Esophagus mucosa (tissue), 1 donor: Measurements from ENCODE around the gene EVA1A. TPM values are rescaled to one million over a fixed set of nuclear protein-coding genes. Genes with fewer than 3 reads are reported as not detected.

Source experiments
- ATAC-seq: fragments of 200-7000 bp; cut with Tn5 transposase; one replicate; pipeline ENCODE4 v1.9.1; 2020
- total RNA-seq: library from RNA; stranded (reverse); gene quantifications from one replicate; pipeline ENCODE4 v1.2.4, GENCODE V29; 2023
- donor health status: DM: yes; HTN: yes; CAD: no.

Gene EVA1A
- total RNA-seq, 1 donor from 2014 or later = 0.56 TPM

DNA sequence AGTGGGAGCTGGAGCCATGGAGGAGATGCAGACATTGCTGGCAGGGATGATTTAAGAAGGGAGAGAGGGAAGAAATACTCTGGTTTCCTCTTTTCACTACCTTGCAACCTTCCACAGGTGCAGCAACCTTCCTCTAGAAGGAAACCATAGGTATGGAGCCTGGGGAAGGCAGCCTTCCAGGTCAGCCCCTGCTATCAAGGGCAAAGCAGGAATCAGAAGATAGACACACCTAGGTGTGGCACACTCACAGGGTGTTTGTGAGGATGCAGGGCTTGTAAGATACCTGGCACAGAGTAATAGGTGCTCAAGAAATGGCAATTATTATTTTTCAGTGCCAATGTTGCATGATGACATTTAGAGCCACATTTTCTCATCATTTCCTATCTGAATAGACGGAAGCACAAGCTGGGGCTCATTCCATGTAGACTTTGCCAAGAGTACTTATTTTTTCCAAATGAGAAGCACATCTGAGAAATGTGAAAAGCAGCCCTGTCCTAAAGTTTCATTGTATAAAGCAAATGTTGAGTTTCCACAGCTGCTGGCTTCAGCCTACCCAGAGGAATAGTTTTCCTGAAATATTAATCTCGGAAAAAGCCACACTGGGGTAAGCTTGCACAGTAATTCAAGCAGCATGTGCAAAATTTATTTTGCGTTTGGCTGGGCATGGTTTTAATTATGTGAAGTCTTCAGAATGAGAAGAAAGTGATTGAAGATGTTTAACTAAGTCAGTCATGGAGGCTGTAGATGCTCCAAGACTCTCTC is 20.6 kb downstream of the EVA1A start:
- no peak for ATAC-seq

DNA sequence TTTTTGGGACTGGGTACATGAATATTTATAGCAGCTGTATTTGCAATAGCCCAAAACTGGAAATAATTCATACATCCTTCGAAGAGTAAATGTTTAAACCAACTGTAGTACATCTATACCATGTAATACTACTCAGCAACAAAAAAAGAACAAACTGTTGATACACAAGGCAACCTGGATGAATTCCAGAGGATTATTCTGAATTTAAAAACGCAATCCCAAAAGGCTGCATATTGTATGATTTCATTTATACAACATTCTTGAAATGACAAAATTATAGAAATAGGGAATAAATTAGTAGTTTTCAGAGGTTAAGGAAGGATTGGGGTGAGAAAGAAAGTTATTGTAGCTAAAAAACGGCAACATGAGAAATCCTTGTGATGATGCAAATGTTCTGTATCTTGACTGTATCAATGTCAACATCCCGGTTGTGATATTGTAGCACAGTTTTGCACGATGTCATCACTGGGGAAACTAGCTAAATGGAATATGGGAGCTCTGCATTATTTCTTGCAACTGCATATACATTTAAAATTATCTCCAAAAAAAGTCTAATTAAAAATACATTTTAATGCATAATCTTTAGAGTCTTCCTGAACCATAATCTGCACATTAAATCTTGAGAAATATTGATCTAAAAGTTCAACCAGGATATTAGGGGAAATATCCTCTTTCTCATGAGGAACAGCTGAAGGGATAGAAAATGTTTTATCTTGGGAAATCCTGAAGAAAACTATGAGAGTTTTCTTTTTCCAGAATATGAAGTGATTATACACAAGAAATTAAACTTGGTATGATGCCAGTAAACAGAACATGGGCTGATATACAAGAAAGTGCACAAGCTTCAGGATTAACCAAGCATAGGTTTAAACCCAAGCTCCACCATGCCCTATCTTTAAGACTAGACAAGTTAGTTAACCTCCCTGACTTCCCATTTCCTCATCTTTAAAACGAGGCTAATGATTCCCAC is 21.9 kb downstream of the EVA1A start:
- no peak for ATAC-seq

DNA sequence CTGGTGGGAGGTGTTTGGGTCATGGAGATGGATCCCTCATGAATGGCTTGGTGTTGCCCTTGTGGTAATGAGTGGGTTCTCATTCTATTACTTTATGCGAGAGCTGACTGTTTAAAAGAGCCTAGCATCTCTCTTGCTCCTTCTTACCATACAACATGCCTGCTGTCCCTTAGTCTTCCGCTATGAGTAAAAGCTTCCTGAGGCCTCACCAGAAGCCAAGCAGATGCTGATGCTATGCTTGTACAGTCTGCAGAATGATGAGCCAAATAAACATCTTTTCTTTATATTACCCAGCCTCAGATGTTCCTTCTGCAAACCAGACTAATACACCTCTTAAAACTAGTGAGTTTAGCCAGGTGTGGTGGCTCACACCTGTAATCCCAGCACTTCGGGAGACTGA is 23.1 kb downstream of the EVA1A start:
- no peak for ATAC-seq

DNA sequence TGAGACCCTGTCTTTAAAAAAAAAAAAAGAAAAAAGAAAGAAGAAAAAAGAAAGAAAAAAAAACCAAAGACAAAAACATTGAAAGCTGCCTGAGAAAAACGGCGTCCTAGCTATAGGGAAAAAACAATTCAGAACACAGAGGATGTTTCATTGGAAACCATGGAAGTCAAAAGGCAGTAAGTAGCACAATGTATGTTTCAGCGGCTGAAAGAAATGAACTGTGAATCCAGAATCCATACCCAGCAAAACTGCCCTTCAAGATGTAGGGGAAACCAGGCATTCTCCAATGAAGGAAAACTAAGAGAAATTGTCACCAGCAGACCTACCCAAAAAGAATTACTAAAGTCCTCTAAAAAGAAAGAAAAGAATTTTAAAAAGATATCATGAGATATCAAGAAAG is 27.6 kb downstream of the EVA1A start:
- ATAC-seq = no peak

DNA sequence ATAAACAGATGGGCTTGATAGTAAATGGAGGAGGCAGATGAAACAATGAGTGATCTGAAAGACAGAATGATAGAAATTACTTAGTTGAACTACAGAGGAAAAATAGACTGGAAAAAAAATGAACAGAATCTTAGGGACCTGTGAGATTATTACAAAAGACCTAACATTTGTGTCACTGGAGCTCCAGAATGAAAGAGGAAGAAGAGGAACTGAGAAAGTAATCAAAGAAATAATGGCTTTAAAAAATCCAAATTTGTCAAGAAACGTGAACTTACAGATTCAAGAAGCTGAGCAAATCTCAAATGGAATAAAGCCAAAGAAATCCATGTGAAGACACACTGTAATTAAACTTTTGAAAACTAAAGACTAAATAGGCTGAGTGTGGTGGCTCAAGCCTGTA is 28.3 kb downstream of the EVA1A start:
- no peak for ATAC-seq

DNA sequence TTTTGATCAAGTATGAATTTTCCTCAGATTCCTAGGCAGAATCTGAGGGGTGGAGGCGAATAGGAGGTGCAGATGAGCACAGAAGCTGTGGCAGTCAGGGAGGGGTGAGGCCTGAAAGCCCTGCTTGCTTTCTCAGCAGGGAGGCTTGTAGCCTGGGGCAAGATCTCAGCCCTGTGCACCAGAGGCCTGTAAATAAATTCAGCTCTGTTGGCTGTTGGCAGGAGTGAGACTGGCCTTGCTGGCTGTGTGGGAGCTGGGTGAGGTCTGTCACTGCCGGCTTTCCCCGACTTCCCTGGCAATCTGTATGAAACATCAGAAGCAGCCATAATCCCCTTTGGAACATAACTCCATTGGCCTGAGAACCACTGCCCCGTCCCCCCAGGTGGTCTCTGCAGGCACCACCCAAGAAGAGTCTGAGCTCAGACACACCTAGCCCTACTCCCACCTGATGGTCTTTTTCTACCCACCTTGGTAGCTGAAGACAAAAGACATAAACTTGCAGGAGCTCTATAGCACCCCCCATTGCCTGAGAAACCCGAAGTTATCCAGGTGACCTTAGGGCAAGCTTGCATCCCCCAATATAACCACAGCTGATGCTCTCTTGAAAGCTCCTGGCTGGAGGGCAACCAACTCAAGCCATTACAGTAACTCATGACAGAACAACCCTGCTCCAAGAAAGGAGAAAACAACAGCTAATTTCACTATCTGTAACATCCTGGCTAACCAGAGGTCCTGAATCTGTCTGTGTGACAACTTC is 32.3 kb downstream of the EVA1A start:
- ATAC-seq = no peak

DNA sequence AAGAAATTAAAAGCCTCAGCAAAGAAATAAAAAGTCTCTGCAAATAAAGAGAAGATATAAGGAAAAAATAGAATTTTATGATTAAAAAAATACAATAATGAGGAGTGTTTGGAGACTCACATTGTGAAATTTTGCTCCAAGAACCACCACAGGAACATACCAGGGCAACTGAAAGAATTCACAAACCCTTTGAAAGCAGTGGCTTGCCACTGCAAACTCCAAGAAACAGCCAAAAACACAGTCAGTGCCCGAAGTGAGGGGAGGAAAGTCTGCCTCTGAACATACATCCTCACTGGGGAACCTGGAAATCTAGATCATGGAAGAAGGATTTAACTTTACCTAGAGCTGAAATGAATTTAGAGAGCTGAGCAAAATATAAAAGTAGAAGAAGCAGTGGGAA is 33.1 kb downstream of the EVA1A start:
- ATAC-seq = no peak

DNA sequence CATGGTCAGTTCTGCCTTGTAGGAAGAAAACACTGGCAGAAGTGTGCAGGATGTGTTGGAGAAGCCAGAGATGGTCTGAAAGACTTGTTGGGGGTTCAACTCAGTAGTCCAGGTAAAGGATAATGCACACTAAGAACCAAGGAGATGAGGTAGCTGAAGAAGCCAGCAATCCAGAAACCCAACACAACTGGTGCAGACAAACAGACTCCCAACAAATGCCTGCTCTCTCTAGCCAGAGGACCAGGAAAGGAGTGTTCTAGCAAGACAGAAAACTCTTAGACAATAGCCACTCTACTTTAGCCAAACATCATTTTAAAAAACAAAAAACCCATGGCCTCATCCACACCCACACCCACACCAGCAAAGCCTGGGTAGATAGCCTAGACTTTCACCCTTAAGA is 33.9 kb downstream of the EVA1A start:
- no peak for ATAC-seq

DNA sequence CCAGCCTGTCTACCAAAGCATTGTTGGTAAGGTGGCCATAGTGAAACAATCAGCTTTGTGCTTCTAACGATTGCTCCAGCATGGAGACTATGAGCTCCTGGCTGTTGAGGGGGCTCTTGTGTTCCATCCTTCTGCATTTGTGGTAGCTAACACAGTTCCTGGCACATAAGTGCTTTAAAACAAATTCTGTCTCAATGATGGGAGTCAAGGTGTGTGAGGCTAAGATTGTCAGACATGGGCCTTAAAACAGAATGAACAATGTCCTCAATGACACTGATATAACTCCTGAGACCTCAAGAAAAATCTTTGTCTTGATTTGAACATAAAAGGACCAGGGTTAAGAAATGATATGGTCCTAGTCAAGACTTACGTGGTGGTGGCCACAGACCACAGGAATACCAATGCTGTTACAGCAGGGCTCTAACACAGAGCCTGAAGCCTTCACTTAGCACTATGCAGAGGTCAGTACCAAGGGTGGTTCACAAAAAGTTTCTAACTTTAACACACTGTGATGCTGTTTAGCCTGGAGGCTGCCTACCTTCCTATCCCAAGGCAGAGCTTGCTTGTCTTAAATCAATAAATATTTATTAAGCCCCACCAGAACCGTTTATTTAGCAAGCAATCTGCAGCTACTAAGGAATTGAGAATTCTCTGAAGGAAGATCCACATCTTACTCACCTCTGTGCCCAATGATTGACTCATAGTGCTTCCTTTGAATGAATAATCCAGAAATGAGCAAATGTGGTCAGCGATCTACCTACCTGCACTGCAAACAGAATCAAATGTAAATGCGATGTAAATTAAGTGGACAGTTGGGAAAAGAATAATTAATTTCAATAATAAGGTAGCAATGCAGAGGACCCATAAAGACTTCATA is 35.1 kb downstream of the EVA1A start:
- ATAC-seq = no peak

DNA sequence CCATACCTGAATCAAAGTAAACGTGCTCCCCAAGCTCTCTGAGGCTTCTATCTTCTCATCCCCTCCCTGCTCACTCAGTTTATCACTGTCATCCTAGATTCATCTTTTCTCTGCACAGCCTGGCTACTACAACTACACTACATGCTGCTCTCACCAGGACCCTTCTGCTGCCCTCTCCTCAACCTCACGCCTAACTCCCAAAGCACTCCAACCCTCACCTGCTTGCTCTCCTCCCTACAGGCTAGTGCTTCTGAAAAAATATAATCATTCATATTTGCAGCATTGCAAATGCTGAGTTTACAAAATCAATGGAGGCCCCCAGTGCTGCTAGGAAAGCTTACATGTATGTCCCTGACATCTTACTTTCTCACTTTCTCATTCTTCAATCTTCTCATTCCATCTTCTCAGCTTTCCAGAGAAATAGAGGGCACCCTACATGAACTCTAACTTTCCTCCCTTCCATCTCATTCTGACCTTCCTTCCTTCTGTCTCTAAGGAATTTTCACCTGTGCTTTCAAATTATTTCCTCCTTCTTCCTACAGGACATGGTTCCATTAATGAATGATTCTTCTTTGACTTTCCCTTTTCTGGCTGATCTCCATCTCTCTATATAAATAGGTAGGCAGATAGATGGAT is 36.3 kb downstream of the EVA1A start:
- ATAC-seq = no peak

DNA sequence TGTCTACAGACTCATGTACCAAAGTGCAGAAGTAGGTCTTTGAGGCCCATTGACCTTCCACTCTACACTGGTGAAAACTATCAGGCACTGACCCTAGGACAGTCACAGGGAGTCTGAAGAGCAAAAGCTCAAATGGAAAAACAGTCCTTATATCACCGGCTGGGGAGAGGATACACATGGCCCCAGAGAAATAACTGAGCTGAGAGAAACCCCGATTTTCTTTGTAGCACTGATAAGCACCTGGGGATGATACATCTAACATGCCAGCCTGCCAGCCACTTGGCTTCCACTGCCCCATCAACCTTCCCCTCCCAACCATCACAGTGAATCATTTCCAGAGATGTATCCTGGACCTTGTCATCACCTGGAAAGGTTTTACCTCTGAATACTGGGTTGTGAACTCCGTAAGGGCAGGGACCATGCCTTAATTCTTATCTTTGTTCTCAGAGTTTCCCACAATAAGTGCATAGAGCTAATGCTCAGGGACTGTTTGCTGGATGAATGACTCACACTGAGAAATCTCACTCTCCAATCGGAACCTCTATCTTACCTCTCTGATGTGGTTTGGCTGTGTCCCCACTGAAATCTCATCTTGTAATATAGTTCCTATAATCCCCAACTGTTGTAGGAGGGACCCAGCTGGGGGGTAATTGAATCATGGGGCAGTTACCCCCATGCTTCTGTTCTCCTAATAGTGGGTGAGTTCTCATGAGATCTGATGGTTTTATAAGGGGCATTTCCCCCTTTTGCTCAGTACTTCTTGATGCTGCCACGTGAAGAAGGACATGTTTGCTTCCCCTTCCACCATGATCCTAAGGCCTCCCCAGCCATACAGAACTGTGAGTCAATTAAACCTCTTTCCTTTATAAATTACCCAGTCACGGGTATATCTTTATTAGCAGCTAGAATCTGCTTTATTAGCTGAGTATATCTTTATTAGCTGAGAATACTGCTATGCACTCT is 37.1 kb downstream of the EVA1A start:
- peak; percentile 64 for ATAC-seq

DNA sequence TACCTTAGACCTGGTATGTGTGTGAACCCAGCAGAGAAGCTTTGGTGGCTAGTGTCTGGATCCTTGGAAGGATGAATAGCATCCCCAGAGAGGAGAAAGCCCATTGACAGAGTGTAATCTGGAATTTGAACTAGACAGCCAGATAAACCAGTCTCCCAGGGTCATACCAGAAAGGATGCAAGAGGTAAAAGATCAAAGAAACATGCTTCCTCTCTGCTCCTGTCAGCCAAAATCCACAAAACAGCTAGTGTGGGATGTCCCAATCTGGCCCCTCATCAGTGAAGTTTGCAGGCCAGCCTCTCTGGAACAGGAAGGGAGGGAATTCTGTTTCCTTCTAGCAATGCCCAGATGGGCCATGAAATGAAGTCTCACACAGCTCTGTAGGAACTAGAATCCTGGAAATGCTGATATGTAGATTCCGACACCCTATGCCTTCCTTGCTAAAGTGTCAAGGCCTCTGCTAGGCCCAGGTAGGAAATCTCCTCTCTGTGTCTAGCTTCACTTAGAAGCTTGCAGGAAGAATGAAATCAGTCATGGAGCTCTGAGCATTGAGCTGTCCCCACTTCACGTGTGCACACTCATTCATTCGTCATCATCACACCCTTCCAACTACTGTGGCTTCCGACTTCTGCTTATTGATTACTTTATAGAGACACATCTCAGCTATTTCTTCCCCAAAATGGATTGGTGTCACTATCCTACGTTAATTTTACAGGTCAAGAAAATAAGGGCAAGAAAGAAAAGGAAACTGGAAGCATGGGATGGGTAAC is 38.0 kb downstream of the EVA1A start:
- ATAC-seq = no peak

DNA sequence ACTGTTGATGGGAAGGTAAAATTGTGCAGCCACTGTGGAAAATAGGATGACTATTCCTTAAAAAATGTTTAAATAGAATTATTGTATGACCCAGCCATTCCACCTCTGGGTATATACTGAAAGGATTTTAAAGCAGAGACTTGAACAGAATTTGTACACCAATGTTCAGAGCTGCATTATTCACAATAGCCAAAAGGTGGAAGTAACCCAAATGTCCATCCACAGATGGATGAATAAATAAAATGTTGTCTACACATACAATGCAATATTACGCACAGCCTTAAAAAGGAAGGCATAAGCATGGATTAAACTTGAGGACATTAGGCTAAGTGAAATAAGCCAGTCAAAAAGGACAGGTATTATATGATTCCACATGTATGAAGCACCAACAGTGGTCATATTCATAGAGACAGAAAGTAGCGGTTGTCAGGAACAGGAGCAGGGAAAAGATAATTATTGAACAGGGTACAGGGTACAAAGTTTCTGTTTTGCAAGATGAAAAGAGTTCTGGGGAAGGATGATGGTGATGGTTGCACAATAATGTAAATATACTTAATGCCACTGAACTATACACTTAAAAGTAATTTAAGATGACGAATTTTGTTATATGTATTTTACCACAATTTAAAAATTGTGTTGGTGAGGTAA is 39.4 kb downstream of the EVA1A start:
- no peak for ATAC-seq

DNA sequence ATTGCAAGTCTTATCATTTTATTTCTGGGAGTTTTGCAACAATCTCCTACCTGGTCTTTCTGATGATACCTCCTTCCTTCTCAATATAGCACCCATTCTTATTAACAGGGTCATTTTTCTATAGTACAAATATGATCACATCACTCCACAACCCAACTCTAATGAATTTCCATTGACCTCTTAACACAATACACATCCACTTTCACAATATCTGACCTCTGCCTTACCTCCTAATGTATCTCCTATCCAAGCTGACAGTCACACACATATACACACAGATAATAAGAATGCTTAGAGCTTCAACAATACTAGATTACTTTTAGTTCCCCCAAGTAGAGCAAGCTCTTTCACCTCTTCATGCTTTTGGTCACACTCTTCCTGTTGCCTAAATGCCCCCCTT is 40.9 kb downstream of the EVA1A start:
- ATAC-seq = no peak

DNA sequence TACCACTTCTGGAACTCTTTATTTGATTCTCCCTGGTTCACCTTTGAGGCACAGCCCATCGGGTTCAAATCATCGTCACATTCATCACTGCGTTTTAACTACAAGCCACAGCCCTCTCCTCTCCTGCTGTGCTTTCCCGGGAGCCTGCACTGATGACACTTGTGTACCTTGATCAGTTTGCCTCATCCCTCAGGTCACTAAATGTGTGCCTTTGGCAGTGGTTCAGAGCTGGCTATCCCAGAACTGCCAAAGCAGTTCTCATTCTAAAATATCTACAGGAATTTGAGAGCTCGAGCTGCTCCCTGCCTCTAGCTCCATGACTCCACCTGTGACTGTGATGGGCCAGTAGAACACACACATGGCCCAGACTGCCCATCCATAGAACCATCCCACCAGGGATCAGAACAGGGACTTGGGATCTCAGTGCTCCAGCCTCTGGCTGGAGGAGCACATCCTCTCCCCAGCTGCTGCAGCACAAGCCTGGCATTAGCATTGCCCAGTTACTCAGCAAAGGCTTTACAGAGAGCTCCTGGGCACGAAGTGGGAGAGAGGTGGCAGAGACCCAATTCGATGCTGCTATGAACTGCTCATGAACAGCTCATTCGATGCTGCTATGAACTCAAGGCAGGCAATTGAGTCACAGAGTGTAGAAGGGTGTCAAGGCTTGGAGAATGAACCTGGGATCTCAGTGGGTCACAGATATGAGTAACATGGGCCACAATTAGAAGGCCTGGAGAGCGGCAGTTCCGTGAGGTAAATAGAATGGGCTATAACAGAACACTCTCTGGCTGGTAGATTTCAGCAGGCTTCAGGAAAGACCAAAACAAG is 41.9 kb downstream of the EVA1A start:
- no peak for ATAC-seq

DNA sequence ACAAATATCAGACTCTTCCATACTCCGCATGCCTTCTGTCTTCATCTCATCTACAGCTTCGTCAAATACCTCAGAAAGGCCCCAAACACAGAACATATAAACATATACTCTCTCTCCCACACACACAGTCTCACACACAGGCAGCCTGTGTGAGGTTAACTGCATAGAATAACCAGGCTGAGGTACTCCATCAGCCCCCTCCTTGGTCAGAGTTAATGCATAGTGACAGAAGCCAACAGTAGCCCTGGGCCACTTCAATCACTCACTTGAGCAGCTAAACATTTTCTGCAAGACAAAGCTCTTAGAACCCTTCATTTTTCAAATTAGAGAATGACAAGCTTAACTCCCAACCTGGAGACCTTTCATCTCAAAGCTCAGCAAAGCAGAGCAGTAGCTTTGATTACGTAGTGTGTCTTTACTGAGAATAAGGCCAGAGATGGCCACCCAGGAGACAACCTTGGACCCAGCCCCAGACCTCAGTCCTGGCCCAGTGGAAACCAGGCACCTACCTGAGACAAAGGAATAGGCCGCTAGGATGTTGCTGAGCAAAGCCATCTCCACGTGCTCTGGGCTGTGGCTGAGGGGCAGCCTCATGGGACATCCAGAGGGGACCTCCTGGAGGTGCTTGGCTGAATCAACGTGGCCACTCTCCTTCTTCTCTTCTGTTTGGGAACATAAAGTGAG is 43.0 kb downstream of the EVA1A start:
- ATAC-seq = no peak
